H1 (cell line): ENCODE measurements around the gene RECK. TPM values are rescaled to one million over a fixed set of nuclear protein-coding genes. Genes with fewer than 3 reads are reported as not detected.

Experiments
- BACH1 ChIP-seq: IDR thresholded peaks from 2 replicates; pipeline ENCODE4 v1.6.1; 2012; ENCODE audit warnings: low read length, improper control_type of control experiment
- CREB1 ChIP-seq: IDR thresholded peaks from 2 replicates; pipeline ENCODE4 v1.6.1; 2012; ENCODE audit warnings: inconsistent platforms
- RAD21 ChIP-seq, 2 experiments: IDR thresholded peaks in 1 of 2; conservative IDR thresholded peaks in 1 of 2; 2 replicates each; pipeline ENCODE4 v1.6.1; 2011; ENCODE audit warnings: low read depth in 2 of 2, low read length in 2 of 2, improper control_type of control experiment in 1 of 2, inconsistent platforms in 1 of 2, mild to moderate bottlenecking in 1 of 2, moderate library complexity in 1 of 2
- polyA plus RNA-seq, 7 experiments: library from polyadenylated mRNA; depleted of rRNA in 3 of 7; stranded (reverse) in 5 of 7; unstranded in 2 of 7; fragments of >200 nt in 5 of 7; fragments of 200-250 nt in 2 of 7; gene quantifications; 1 replicate in 5 of 7; 2 replicates in 1 of 7; 4 replicates in 1 of 7; pipeline versions ENCODE4 v1.2.1 to v1.2.3, GENCODE V29; 2011 to 2013; ENCODE audit warnings: missing spikeins in 2 of 7, mixed read lengths in 2 of 7
- total RNA-seq: library from RNA; stranded (reverse); fragmentation: NEBNext Ultra II Directional; extraction: Animal tissue kit (Norgen Biotek cat#: 25700); gene quantifications from 2 replicates; pipeline ENCODE4 v1.2.1, GENCODE V29; 2021

Gene RECK
- total and polyA plus RNA-seq, 2 of the 8 experiments (the other 6 are each of a cell fraction or from before 2014, with no cell fraction given) = 5.4 to 9.8 TPM

DNA sequence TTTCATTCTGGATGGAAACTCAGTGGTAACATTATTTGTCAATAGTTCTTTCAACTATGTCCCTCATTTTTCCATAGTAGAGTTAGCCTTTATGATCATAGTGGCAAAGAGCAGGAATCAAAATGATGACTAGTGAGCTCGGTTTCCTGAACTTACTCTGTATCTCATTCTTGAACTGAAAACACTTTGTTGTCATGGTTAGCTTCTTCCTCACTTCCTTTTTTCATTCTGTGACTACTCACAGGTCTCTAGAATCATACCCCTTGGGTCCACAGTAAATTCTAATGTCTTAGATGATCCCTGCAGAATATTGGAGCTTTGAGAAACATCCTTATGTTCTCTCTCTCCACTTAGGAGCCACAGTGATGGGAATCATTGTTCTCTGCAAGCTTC, 29.4 kb upstream of the RECK start (continued):
- TF ChIP-seq BACH1 = no peak
- no peak for TF ChIP-seq CREB1
- TF ChIP-seq RAD21 (IDR thresholded peaks at IDR 0.05 in 1 of 2, conservative IDR thresholded peaks at IDR 0.05 in 1 of 2; ENCODE audit: low read depth in 2 of 2, low read length in 2 of 2) = no peak
